Kidney (tissue), 14 donors: ENCODE measurements around the gene WDR83. TPM values are rescaled to one million over a fixed set of nuclear protein-coding genes. Genes with fewer than 3 reads are reported as not detected.

Experiments
- DNase-seq, 5 donors: peaks; one replicate each; pipeline ENCODE4 v3.0.0-alpha.2; 2013 to 2020
- FAIRE-seq: peaks from 2 replicates; lab custom pipeline; 2012; peaks lifted over from hg19 to GRCh38; lab: Jason Lieb, UNC
- H3K27ac ChIP-seq, 2 donors: one replicate each; pipeline ENCODE4 v1.7.0; 2013; ENCODE audit warnings: low read depth in 2 of 2, low read length in 2 of 2, inconsistent platforms in 1 of 2
- H3K27me3 ChIP-seq: one replicate; pipeline ENCODE4 v1.7.1; 2013; ENCODE audit warnings: low read length, inconsistent platforms; ENCODE audit not compliant: control insufficient read depth, insufficient read depth
- H3K36me3 ChIP-seq, 3 donors: one replicate each; pipeline versions ENCODE4 v1.7.0 to v1.7.1; 2013; ENCODE audit warnings: low read length in 3 of 3, control low read depth in 1 of 3, inconsistent platforms in 1 of 3; ENCODE audit not compliant: insufficient read depth in 3 of 3, control insufficient read depth in 2 of 3
- H3K4me1 ChIP-seq, 3 donors: one replicate each; pipeline versions ENCODE4 v1.7.0 to v1.7.1; 2013; ENCODE audit warnings: low read length in 3 of 3, inconsistent platforms in 1 of 3, low read depth in 1 of 3; ENCODE audit not compliant: control insufficient read depth in 2 of 3, insufficient read depth in 2 of 3
- H3K4me3 ChIP-seq, 3 donors: one replicate each; pipeline versions ENCODE4 v1.7.0 to v1.8.1; 2013; ENCODE audit warnings: low read length in 3 of 3, control low read depth in 1 of 3, inconsistent platforms in 1 of 3
- H3K9ac ChIP-seq, 3 donors: one replicate each; pipeline versions ENCODE4 v1.7.0 to v1.7.1; 2013; ENCODE audit warnings: low read length in 3 of 3, control low read depth in 1 of 3, inconsistent platforms in 1 of 3
- H3K9me3 ChIP-seq, 3 donors: one replicate each; pipeline versions ENCODE4 v1.7.0 to v1.7.1; 2013; ENCODE audit warnings: low read length in 3 of 3, control low read depth in 1 of 3, inconsistent platforms in 1 of 3; ENCODE audit not compliant: control insufficient read depth in 2 of 3, insufficient read depth in 1 of 3
- CTCF ChIP-seq: IDR thresholded peaks from 3 replicates; pipeline ENCODE4 v1.5.1; 2012; ENCODE audit warnings: mild to moderate bottlenecking, moderate library complexity, borderline replicate concordance; ENCODE audit not compliant: insufficient read depth; ENCODE audit errors: extremely low read depth
- intact Hi-C: fragments of 100-400 bp; cut with DNase I; formaldehyde crosslinking; loops from one replicate; pipeline ENCODE4 v1.11.1; 2022
- polyA plus RNA-seq: library from polyadenylated mRNA; stranded (reverse); fragments of 350-450 nt; fragmentation: Illumina TruSeq; extraction: RNeasy Lipid Tissue Mini Kit (QIAGEN cat#74804); gene quantifications from one replicate; pipeline ENCODE4 v1.2.3, GENCODE V29; 2014; ENCODE audit warnings: low read depth, low replicate concordance; ENCODE audit not compliant: insufficient read depth
- total RNA-seq: library from RNA; stranded (reverse); fragmentation: NEBNext Ultra II Directional; extraction: Animal tissue kit (Norgen Biotek cat#: 25700); gene quantifications from one replicate; pipeline ENCODE4 v1.2.1, GENCODE V29; 2021
- donor health status: control.
- donor health status: control.
- donor health status: control.
- donor health status: control.
- donor health status: control.
- donor health status: DM: yes; HTN: yes; CAD: no.
- donor health status: Normal renal cell carcinoma (clear cell type).

The WDR83 gene
- total and polyA plus RNA-seq, 2 donors from 2014 or later = 10.5 to 21.2 TPM

DNA sequence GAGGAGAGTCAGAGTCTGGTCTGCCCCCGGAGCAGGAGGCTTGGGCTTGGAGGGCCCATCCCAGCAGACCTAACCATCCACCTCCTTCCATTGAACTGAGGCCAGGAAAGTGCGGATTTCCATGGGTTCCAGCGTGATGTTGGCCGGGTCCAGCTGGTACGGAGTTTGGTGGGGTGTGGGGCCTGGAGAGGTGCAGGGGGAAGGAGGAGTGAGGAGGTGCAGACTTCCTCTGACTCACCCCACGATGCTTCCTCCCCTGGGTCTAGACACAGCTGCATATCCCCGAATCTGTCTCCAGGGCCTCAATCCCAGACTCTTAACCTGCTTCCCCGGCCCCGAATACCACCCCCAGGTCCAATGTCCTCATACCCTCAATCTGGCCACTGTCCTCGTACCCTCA lies 20.1 kb upstream of the WDR83 start:
- TF ChIP-seq CTCF = no peak
- H3K9me3 ChIP-seq = no peaks in the 10 kb centered on the region
- H3K4me1 ChIP-seq = peaks cover 0 to 4% (median 0%) of the 10 kb centered on the region in 3 donors
- FAIRE-seq (no peak), DNase-seq (peak in 1 of 5 donors; percentile 42)
- H3K36me3 ChIP-seq = no peaks in the 10 kb centered on the region
- no peaks in the 10 kb centered on the region for H3K27me3 ChIP-seq
- intact Hi-C loops = no loop called here
- H3K27ac ChIP-seq = no peak overlapping the region
- no peak overlapping the region for H3K4me3 ChIP-seq
- H3K9ac ChIP-seq = no peak overlapping the region

- Histone ChIP-seq H3K4me1 (peaks cover 0 to 4% (median 0%) of the 10 kb centered on the region in 3 donors), H3K9me3 (no peaks in the 10 kb centered on the region), H3K36me3 (no peaks in the 10 kb centered on the region), H3K27ac (no peak overlapping the region), H3K27me3 (no peaks in the 10 kb centered on the region), H3K9ac (no peak overlapping the region), H3K4me3 (peak overlapping the region in 1 of 3 donors; percentile 47)
- FAIRE-seq = no peak
- no peak for TF ChIP-seq CTCF
- peak in 1 of 5 donors; percentile 76 for DNase-seq
- intact Hi-C loops = no loop called here
These were observed 19.6 kb upstream of the WDR83 start for GRCh38 chr19:12647047-12647446.

GRCh38 chr19:12647490-12648071 lies 19.0 kb upstream of the WDR83 start:
- Histone ChIP-seq H3K36me3 (no peaks in the 10 kb centered on the region), H3K4me3 (peak overlapping the region in 2 of 3 donors; percentile 45 to 47), H3K4me1 (peaks cover 0 to 4% (median 0%) of the 10 kb centered on the region in 3 donors), H3K9ac (no peak overlapping the region), H3K9me3 (no peaks in the 10 kb centered on the region), H3K27ac (no peak overlapping the region), H3K27me3 (no peaks in the 10 kb centered on the region)
- FAIRE-seq (no peak), DNase-seq (peak; percentile 76 to 93 (median 88))
- peak; percentile 1 for TF ChIP-seq CTCF
- intact Hi-C loops = no loop called here
